ENCODE results near the gene PRM2.
"Not testable (repeated sequence)": the region's sequence is repeated elsewhere in the genome, so short reads cannot be mapped to it uniquely, and the experiment has no call there.

Gene PRM2

GRCh38 chr16:11292076-11292748, 15.9 kb upstream of the PRM2 start:
- TF ChIP-seq, protein P1, sequence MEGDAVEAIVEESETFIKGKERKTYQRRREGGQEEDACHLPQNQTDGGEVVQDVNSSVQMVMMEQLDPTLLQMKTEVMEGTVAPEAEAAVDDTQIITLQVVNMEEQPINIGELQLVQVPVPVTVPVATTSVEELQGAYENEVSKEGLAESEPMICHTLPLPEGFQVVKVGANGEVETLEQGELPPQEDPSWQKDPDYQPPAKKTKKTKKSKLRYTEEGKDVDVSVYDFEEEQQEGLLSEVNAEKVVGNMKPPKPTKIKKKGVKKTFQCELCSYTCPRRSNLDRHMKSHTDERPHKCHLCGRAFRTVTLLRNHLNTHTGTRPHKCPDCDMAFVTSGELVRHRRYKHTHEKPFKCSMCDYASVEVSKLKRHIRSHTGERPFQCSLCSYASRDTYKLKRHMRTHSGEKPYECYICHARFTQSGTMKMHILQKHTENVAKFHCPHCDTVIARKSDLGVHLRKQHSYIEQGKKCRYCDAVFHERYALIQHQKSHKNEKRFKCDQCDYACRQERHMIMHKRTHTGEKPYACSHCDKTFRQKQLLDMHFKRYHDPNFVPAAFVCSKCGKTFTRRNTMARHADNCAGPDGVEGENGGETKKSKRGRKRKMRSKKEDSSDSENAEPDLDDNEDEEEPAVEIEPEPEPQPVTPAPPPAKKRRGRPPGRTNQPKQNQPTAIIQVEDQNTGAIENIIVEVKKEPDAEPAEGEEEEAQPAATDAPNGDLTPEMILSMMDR (IDR thresholded peaks at IDR 0.05; ENCODE audit: low read depth, low read length) = no peak
- no peak overlapping the region for H3K4me3 ChIP-seq (ENCODE audit: low read depth, low read length)

- TF ChIP-seq, protein P1 (IDR thresholded peaks at IDR 0.05; ENCODE audit: low read depth, low read length) = no peak
These were observed 14.9 kb upstream of the PRM2 start for GRCh38 chr16:11291091-11291703.

DNA sequence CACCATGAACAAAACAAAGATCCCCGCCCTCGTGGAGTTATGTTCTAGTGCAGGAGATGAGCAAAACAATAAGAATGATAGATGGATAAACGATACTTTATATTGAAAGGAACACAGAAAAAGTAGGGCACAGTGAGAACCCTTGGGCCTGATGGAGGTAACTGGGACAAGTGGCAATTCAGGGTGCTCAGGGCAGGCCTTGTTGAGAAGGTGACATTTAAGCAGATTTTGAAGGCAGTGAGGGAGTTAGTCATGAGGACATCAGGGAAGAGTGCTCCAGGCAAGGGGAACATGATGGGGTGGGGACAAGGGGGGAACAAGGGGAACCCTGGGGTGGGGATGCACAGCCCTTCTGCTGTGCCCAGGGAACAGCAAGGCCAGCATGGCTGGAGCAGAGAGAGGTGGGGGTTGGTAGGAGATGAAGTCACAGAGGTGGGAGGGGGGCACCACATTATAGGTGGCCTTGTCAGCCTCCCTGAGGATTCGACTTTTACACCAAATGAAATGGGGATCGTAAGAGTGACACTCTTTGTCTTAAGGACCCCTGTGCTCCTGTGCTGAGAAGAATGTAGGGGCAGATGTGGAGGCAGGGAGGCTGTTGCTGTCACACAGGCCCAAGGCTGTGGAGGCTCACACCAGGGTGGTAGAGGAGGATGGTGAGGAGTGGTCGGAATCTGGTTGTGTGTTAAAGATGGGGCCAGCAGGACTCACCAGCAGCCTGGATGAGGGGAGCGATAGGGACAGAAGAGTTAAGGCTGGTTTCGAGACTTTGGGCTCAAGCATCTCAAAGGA, 14.0 kb upstream of the PRM2 start:
- H3K4me3 ChIP-seq (ENCODE audit: low read depth, low read length) = no peak overlapping the region
- TF ChIP-seq, protein P1 (IDR thresholded peaks at IDR 0.05; ENCODE audit: low read depth, low read length) = no peak

More at GRCh38 chr16:11291091-11291703, 14.9 kb upstream of the PRM2 start:
- no peak overlapping the region for H3K4me3 ChIP-seq (ENCODE audit: low read depth, low read length)

DNA sequence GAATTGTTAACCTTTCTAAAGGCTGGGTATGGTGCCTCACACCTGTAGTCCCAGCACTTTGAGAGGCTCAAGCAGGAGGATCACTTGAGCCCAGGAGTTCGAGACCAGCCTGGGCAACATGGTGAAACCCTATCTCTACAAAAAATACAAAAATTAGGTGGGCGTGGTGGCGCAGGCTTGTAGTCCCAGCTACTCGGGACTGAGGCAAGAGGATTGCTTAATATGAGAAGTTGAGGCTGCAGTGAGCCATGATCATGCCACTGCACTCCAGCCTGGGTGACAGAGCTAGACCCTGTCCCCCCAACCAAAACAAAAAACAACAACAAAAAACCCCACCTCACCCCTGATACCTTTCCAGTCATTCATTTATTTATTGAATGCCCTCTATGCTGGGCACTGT, 13.4 kb upstream of the PRM2 start:
- H3K4me3 ChIP-seq (ENCODE audit: low read depth, low read length) = not testable (repeated sequence)

DNA sequence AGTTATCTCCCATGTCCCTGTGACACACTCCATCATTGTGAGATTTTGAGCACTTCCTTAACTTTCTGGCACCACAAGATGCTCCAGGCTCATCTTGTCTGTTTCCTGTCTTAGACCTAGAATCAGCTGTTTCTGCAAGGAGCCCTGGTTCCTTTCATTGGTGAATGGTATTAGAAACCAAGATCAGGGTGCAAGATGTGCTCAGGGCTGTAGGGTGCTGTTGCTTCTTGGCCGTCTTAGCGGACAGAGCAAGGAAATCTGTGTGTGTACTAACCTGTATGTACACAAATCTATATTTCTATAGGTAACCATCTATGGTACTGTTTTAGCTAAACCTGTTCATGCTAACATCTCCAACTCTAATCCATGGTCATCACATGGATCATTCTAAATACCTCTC, 12.9 kb upstream of the PRM2 start:
- TF ChIP-seq, protein P1 (IDR thresholded peaks at IDR 0.05; ENCODE audit: low read depth, low read length) = no peak
- no peak overlapping the region for H3K4me3 ChIP-seq (ENCODE audit: low read depth, low read length)

DNA sequence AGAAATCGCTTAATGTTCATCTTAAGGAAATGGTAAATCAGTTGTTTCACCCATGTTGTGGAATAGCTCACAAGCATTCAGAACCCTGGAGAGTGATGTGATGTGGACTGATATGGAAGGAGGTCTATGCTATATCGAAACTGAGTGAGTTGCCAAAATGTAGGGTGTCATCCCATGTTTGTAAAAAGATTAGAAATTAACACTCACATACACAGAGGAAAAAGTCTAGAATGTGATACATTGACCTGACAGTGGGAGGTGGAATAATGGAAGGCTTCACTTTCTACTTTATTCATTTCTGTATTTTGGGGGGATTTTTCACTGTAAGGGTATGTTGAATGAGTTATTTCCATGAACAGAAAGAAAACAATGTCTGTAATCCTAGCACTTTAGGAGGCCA, 9.6 kb upstream of the PRM2 start:
- H3K4me3 ChIP-seq (ENCODE audit: low read depth, low read length) = no peak overlapping the region
- TF ChIP-seq, protein P1 (IDR thresholded peaks at IDR 0.05; ENCODE audit: low read depth, low read length) = no peak

DNA sequence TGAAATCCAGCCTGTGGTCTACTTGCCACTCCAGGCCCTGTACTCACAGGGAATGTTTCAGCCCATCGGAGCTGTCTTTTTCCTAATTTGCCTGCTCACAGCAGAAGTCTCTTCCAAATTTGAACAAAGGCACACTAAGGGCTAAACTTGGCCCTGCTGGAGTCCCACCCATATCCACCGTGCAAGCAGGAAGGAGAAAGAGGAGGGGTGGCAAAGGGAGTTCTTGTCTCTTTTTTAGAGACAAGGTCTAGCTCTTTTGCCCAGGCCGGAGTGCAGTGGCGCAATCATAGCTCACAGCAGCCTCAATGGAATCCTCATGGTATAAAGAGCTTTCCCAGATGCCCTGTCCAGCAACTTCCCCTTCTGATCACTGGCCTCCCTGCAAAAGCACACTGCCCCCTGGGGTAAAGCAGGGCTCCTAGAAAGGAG, 7.6 kb upstream of the PRM2 start:
- no peak overlapping the region for H3K4me3 ChIP-seq (ENCODE audit: low read depth, low read length)
- TF ChIP-seq, protein P1 (IDR thresholded peaks at IDR 0.05; ENCODE audit: low read depth, low read length) = no peak

Measured in WI38 (cell line).